ENCODE results near the gene ITGA8.
"Not testable (repeated sequence)": the region's sequence is repeated elsewhere in the genome, so short reads cannot be mapped to it uniquely, and the experiment has no call there.

Gene ITGA8

GRCh38 chr10:15684768-15685167 lies 35.0 kb downstream of the ITGA8 start:
- no peak for DNase-seq (ENCODE audit: low read depth, low spot score)

GRCh38 chr10:15681076-15681475 lies 38.6 kb downstream of the ITGA8 start:
- no peak for DNase-seq (ENCODE audit: low read depth, low spot score)

- DNase-seq (ENCODE audit: low read depth, low spot score) = no peak
These were observed 40.9 kb downstream of the ITGA8 start for GRCh38 chr10:15678851-15679250.

GRCh38 chr10:15672469-15672868 lies 47.3 kb downstream of the ITGA8 start:
- DNase-seq (ENCODE audit: low read depth, low spot score) = no peak

- no peak for DNase-seq (ENCODE audit: low read depth, low spot score)
These were observed 48.8 kb downstream of the ITGA8 start for GRCh38 chr10:15670880-15671279.

- no peak for DNase-seq (ENCODE audit: low read depth, low spot score)
These were observed 58.1 kb downstream of the ITGA8 start for GRCh38 chr10:15661574-15661973.

GRCh38 chr10:15660990-15661389 lies 58.7 kb downstream of the ITGA8 start:
- no peak for DNase-seq (ENCODE audit: low read depth, low spot score)

GRCh38 chr10:15658069-15658702 lies 61.5 kb downstream of the ITGA8 start:
- DNase-seq (ENCODE audit: low read depth, low spot score) = no peak

GRCh38 chr10:15652757-15653156 lies 67.0 kb downstream of the ITGA8 start:
- no peak for DNase-seq (ENCODE audit: low read depth, low spot score)

GRCh38 chr10:15652117-15652516 lies 67.6 kb downstream of the ITGA8 start:
- peak; percentile 6 for DNase-seq (ENCODE audit: low read depth, low spot score)

GRCh38 chr10:15651175-15651574 lies 68.5 kb downstream of the ITGA8 start:
- DNase-seq (ENCODE audit: low read depth, low spot score) = no peak

- no peak for DNase-seq (ENCODE audit: low read depth, low spot score)
These were observed 77.6 kb downstream of the ITGA8 start for GRCh38 chr10:15642095-15642494.

- DNase-seq (ENCODE audit: low read depth, low spot score) = no peak
These were observed 79.1 kb downstream of the ITGA8 start for GRCh38 chr10:15640536-15641085.

- DNase-seq (ENCODE audit: low read depth, low spot score) = no peak
These were observed 83.3 kb downstream of the ITGA8 start for GRCh38 chr10:15636446-15636845.

- DNase-seq (ENCODE audit: low read depth, low spot score) = no peak
These were observed 87.1 kb downstream of the ITGA8 start for GRCh38 chr10:15632456-15633091.

GRCh38 chr10:15631205-15631604 lies 88.5 kb downstream of the ITGA8 start:
- DNase-seq (ENCODE audit: low read depth, low spot score) = not testable (repeated sequence)

- DNase-seq (ENCODE audit: low read depth, low spot score) = no peak
These were observed 89.4 kb downstream of the ITGA8 start for GRCh38 chr10:15630353-15630752.

- DNase-seq (ENCODE audit: low read depth, low spot score) = no peak
These were observed 92.0 kb downstream of the ITGA8 start for GRCh38 chr10:15627617-15628196.

GRCh38 chr10:15626937-15627336 lies 92.8 kb downstream of the ITGA8 start:
- no peak for DNase-seq (ENCODE audit: low read depth, low spot score)

- no peak for DNase-seq (ENCODE audit: low read depth, low spot score)
These were observed 94.5 kb downstream of the ITGA8 start for GRCh38 chr10:15625261-15625660.

GRCh38 chr10:15624401-15625196 lies 95.1 kb downstream of the ITGA8 start:
- peak; percentile 41 for DNase-seq (ENCODE audit: low read depth, low spot score)

All from brain pericyte (primary cell).